B cell (primary cell): ENCODE measurements around the gene ALDH4A1. TPM values are rescaled to one million over a fixed set of nuclear protein-coding genes. Genes with fewer than 3 reads are reported as not detected.

Experiments used
- ATAC-seq: fragments of 200-7000 bp; cut with Tn5 transposase; one replicate; pipeline ENCODE4 v1.10.0; 2021; ENCODE audit warnings: low read depth, mild to moderate bottlenecking, moderate number of reproducible peaks, moderate library complexity
- CTCF ChIA-PET: fragments of 350-600 bp; sonication (Branson Sonifier 250); formaldehyde crosslinking; loops from one replicate; lab custom pipeline; 2021; ENCODE audit warnings: antibody characterized with exemption, inconsistent platforms; lab: Charles Lee
- POLR2A ChIA-PET: fragments of 350-600 bp; sonication (Branson Sonifier 250); formaldehyde crosslinking; loops from one replicate; lab custom pipeline; 2021; ENCODE audit warnings: antibody characterized with exemption; lab: Charles Lee
- DNase-seq: peaks from one replicate; pipeline ENCODE4 v3.0.0; 2013
- H2AFZ ChIP-seq: 2 replicates; pipeline ENCODE4 v1.6.1; 2012; ENCODE audit warnings: mild to moderate bottlenecking, low read depth, low read length; ENCODE audit not compliant: insufficient read depth, poor library complexity, severe bottlenecking
- H3K27ac ChIP-seq, 2 donors: 1 replicate in 1 of 2; 2 replicates in 1 of 2; pipeline ENCODE4 v1.5.1; 2012 to 2013; ENCODE audit warnings: low read length in 2 of 2, mild to moderate bottlenecking in 2 of 2, moderate library complexity in 1 of 2
- H3K27me3 ChIP-seq, 4 experiments: fragments of 200-600 bp in 1 of 4; sonication (generic) in 1 of 4; replicated peaks in 1 of 4; 1 replicate in 2 of 4; 2 replicates in 2 of 4; pipeline versions ENCODE4 v1.6.1 to v1.7.0; 2013 to 2016; ENCODE audit warnings: low read length in 3 of 4, mild to moderate bottlenecking in 2 of 4, mixed read lengths in 1 of 4, moderate library complexity in 1 of 4; ENCODE audit not compliant: insufficient read depth in 4 of 4, control insufficient read depth in 3 of 4; ENCODE audit errors: control extremely low read depth in 1 of 4
- H3K36me3 ChIP-seq, 2 experiments: replicated peaks in 1 of 2; 1 replicate in 1 of 2; 2 replicates in 1 of 2; pipeline versions ENCODE4 v1.6.1 to v1.7.1; 2013; ENCODE audit warnings: low read length in 1 of 2; ENCODE audit not compliant: insufficient read depth in 2 of 2, control insufficient read depth in 1 of 2; ENCODE audit errors: control extremely low read depth in 1 of 2, extremely low read depth in 1 of 2
- H3K4me1 ChIP-seq, 2 donors: fragments of 200-600 bp in 1 of 2; sonication (generic) in 1 of 2; 1 replicate in 1 of 2; 2 replicates in 1 of 2; pipeline versions ENCODE4 v1.5.1 to v1.6.1; 2013 to 2017; ENCODE audit warnings: low read length in 2 of 2; ENCODE audit not compliant: control insufficient read depth in 2 of 2, insufficient read depth in 2 of 2
- H3K4me2 ChIP-seq: replicated peaks from 2 replicates; pipeline ENCODE3; 2012; ENCODE audit warnings: mild to moderate bottlenecking, low read depth, low read length; ENCODE audit not compliant: poor library complexity, severe bottlenecking
- H3K4me3 ChIP-seq, 5 experiments: fragments of 200-600 bp in 1 of 5; sonication (generic) in 1 of 5; 1 replicate in 3 of 5; 2 replicates in 2 of 5; pipeline versions ENCODE4 v1.5.1 to v1.7.0; 2011 to 2016; ENCODE audit warnings: low read length in 4 of 5, mild to moderate bottlenecking in 4 of 5, low read depth in 2 of 5, control low read depth in 1 of 5, moderate library complexity in 1 of 5; ENCODE audit not compliant: insufficient read depth in 1 of 5; ENCODE audit errors: control extremely low read depth in 1 of 5, extremely low read depth in 1 of 5
- H3K79me2 ChIP-seq: fragments of 200-600 bp; sonication (generic); one replicate; pipeline ENCODE4 v1.6.0; 2016; ENCODE audit warnings: low read length; ENCODE audit not compliant: control insufficient read depth, insufficient read depth
- H3K9ac ChIP-seq: fragments of 200-600 bp; sonication (generic); 2 replicates; pipeline ENCODE4 v1.6.1; 2017; ENCODE audit warnings: mild to moderate bottlenecking, low read length, moderate library complexity
- H3K9me3 ChIP-seq, 3 donors: one replicate each; pipeline versions ENCODE4 v1.6.1 to v1.7.1; 2013; ENCODE audit warnings: low read length in 2 of 3; ENCODE audit not compliant: control insufficient read depth in 2 of 3, insufficient read depth in 1 of 3; ENCODE audit errors: control extremely low read depth in 1 of 3
- H4K20me1 ChIP-seq: 2 replicates; pipeline ENCODE4 v1.6.0; 2012; ENCODE audit warnings: mild to moderate bottlenecking, low read length; ENCODE audit not compliant: insufficient read depth, control insufficient read depth, poor library complexity, severe bottlenecking
- H3K27ac Mint-ChIP-seq: one replicate; pipeline ENCODE4 v1.8.0; 2021; ENCODE audit warnings: mixed read lengths
- H3K27me3 Mint-ChIP-seq: one replicate; pipeline ENCODE4 v1.8.0; 2021; ENCODE audit warnings: mixed read lengths
- H3K4me1 Mint-ChIP-seq: one replicate; pipeline ENCODE4 v1.8.0; 2021; ENCODE audit warnings: mixed read lengths
- H3K4me3 Mint-ChIP-seq: one replicate; pipeline ENCODE4 v1.8.0; 2021; ENCODE audit warnings: mixed read lengths
- H3K9me3 Mint-ChIP-seq: one replicate; pipeline ENCODE4 v1.8.0; 2022; ENCODE audit warnings: mixed read lengths; ENCODE audit not compliant: insufficient read depth
- EZH2 ChIP-seq: IDR thresholded peaks from 2 replicates; pipeline ENCODE4 v1.6.1; 2012; ENCODE audit warnings: borderline replicate concordance, low read depth, mild to moderate bottlenecking, moderate library complexity, low read length; ENCODE audit not compliant: insufficient read depth, poor library complexity, severe bottlenecking
- WGBS: methylation state at CpG from one replicate; pipeline ENCODE4 v1.1.5; 2013; ENCODE audit warnings: missing lambda C conversion rate; ENCODE audit not compliant: insufficient coverage; 5-methylcytosine and 5-hydroxymethylcytosine counted together
- intact Hi-C: fragments of 100-400 bp; cut with micrococcal nuclease; formaldehyde crosslinking; loops from one replicate; pipeline ENCODE4 v1.10.0; 2022
- polyA plus RNA-seq: library from polyadenylated mRNA; depleted of rRNA; stranded (reverse); fragments of >200 nt; gene quantifications from 2 replicates; pipeline ENCODE4 v1.2.3, GENCODE V29; 2012
- total RNA-seq, 2 donors: library from RNA; stranded (reverse); fragments of 120-200 nt in 1 of 2; gene quantifications; 1 replicate in 1 of 2; 2 replicates in 1 of 2; pipeline versions ENCODE4 v1.2.3 to v1.2.4, GENCODE V29; 2013 to 2022
- TF ChIP-seq, protein P1 (sequence below): fragments of 200-600 bp; IDR thresholded peaks from one replicate; pipeline ENCODE4 v1.8.0; 2022; ENCODE audit warnings: antibody characterized with exemption, mild to moderate bottlenecking

Gene ALDH4A1
- total and polyA plus RNA-seq, 2 donors (not counting 1 experiment from before 2014, with no cell fraction given) = 2.7 to 3.4 TPM

DNA sequence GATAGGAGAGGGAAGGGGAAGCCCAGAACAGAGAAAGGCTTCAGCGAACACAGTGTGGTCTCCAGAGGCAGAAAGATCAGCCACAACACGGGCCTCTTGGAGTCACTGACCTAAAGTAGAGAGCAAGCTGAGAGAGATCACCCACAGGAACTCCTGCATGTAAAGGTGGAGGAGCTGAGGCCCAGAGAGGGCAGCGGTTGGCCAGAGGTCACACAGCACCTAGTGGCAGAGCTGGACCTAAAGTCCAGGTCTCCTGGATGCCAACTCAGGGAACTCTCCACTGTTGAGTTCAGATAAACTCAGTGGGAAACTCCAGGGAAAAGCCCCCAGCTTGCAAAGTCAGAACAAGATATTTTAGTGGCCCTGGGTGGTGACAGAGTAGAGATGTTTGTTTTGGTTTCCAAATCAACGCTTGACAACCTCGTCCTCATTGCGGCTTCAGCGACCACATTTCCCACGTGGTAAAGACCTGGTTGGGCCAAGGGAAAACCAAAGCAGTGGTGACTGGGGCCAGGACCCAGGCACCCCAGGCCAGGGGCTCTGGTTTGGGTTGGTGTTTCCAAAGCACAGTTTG, 49.5 kb upstream of the ALDH4A1 start:
- H3K36me3 ChIP-seq = no peaks in the 10 kb centered on the region
- peaks cover 82 to 87% of the 10 kb centered on the region in 2 donors for H3K4me1 ChIP-seq
- peaks cover 0 to 3% (median 0%) of the 10 kb centered on the region in 3 donors for H3K9me3 ChIP-seq
- intact Hi-C loops = no loop called here
- H2AFZ ChIP-seq = no peak overlapping the region
- peak overlapping the region; percentile 78 for H3K4me2 ChIP-seq
- ChIA-PET CTCF (interaction anchor here (1.0 to 12.4 kb wide), 9 partner anchors 10 to 67 kb away, joined by 3 to 157 read pairs (median 11); partner anchors contain the start of gene ALDH4A1), POLR2A (interaction anchor here (1.1 to 3.8 kb wide), 4 partner anchors 11 to 38 kb away, joined by 3 to 37 read pairs (median 5); no protein-coding TSS in a partner anchor)
- ATAC-seq (peak; percentile 25), DNase-seq (peak; percentile 90)
- peaks cover 30% of the 10 kb centered on the region for H4K20me1 ChIP-seq
- H3K4me3 ChIP-seq = peak overlapping the region in 4 of 5 experiments; percentile 21 to 64 (median 40)
- H3K27ac Mint-ChIP-seq = peak overlapping the region; percentile 98
- H3K79me2 ChIP-seq = peaks cover 83% of the 10 kb centered on the region
- H3K27me3 Mint-ChIP-seq = no peaks in the 10 kb centered on the region
- H3K4me3 Mint-ChIP-seq = peak overlapping the region; percentile 85
- TF ChIP-seq, protein P1, sequence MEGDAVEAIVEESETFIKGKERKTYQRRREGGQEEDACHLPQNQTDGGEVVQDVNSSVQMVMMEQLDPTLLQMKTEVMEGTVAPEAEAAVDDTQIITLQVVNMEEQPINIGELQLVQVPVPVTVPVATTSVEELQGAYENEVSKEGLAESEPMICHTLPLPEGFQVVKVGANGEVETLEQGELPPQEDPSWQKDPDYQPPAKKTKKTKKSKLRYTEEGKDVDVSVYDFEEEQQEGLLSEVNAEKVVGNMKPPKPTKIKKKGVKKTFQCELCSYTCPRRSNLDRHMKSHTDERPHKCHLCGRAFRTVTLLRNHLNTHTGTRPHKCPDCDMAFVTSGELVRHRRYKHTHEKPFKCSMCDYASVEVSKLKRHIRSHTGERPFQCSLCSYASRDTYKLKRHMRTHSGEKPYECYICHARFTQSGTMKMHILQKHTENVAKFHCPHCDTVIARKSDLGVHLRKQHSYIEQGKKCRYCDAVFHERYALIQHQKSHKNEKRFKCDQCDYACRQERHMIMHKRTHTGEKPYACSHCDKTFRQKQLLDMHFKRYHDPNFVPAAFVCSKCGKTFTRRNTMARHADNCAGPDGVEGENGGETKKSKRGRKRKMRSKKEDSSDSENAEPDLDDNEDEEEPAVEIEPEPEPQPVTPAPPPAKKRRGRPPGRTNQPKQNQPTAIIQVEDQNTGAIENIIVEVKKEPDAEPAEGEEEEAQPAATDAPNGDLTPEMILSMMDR = no peak
- TF ChIP-seq EZH2 = no peak
- H3K4me1 Mint-ChIP-seq = peaks cover 83% of the 10 kb centered on the region
- no peaks in the 10 kb centered on the region for H3K9me3 Mint-ChIP-seq
- no peaks in the 10 kb centered on the region for H3K27me3 ChIP-seq
- peak overlapping the region; percentile 68 for H3K9ac ChIP-seq
- WGBS = 6% methylated on average over 8 of the region's 8 CpGs
- peak overlapping the region; percentile 97 to 100 for H3K27ac ChIP-seq

DNA sequence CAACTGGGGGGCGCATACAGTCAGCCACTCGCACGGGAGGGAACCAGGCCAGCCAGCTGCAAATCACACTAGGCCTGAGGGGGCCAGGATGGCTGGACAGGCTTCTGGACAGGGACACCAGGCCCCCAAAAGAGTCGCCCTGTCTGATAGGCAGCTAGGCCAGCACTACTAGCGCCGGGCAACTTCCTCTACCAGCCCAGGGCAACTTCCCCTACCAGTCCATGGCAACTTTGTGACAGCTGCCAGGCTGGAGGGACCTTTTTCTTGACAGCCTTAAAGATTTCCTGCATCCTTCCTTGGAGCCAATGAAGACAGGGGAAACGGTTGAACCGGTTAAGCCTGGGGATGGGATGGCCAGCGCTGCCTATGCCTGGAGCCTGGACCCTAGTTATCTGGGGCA, 49.1 kb upstream of the ALDH4A1 start:
- no peak for TF ChIP-seq EZH2
- TF ChIP-seq, protein P1 = no peak

More for the DNA sequence above, 49.1 kb upstream of the ALDH4A1 start:
- H3K27me3 Mint-ChIP-seq = no peaks in the 10 kb centered on the region
- H3K4me3 Mint-ChIP-seq = peak overlapping the region; percentile 85
- Histone ChIP-seq H3K4me2 (peak overlapping the region; percentile 78), H3K9me3 (no peaks in the 10 kb centered on the region), H3K27me3 (no peaks in the 10 kb centered on the region), H3K4me3 (peak overlapping the region in 4 of 5 experiments; percentile 42 to 64 (median 52)), H4K20me1 (peaks cover 35% of the 10 kb centered on the region), H2AFZ (peak overlapping the region; percentile 20), H3K27ac (peak overlapping the region; percentile 97 to 100), H3K36me3 (no peaks in the 10 kb centered on the region), H3K4me1 (peaks cover 85 to 89% of the 10 kb centered on the region in 2 donors), H3K79me2 (peaks cover 88% of the 10 kb centered on the region), H3K9ac (peak overlapping the region; percentile 68)
- H3K9me3 Mint-ChIP-seq = no peaks in the 10 kb centered on the region
- 10% methylated on average over 9 of the region's 9 CpGs for WGBS
- intact Hi-C loops = no loop called here
- DNase-seq (peak; percentile 82), ATAC-seq (peak; percentile 44)
- peak overlapping the region; percentile 98 for H3K27ac Mint-ChIP-seq
- H3K4me1 Mint-ChIP-seq = peaks cover 88% of the 10 kb centered on the region
- ChIA-PET CTCF (interaction anchor here (0.5 to 12.4 kb wide), 10 partner anchors 11 to 154 kb away, joined by 3 to 157 read pairs (median 10); partner anchors contain the start of gene ALDH4A1), POLR2A (interaction anchor here (1.1 to 3.8 kb wide), 4 partner anchors 11 to 38 kb away, joined by 3 to 37 read pairs (median 5); no protein-coding TSS in a partner anchor)
